ENCODE results near the gene RBM5. TPM values are rescaled to one million over a fixed set of nuclear protein-coding genes. Genes with fewer than 3 reads are reported as not detected.

The RBM5 gene
- polyA plus RNA-seq, 1 experiment: 253 TPM

DNA sequence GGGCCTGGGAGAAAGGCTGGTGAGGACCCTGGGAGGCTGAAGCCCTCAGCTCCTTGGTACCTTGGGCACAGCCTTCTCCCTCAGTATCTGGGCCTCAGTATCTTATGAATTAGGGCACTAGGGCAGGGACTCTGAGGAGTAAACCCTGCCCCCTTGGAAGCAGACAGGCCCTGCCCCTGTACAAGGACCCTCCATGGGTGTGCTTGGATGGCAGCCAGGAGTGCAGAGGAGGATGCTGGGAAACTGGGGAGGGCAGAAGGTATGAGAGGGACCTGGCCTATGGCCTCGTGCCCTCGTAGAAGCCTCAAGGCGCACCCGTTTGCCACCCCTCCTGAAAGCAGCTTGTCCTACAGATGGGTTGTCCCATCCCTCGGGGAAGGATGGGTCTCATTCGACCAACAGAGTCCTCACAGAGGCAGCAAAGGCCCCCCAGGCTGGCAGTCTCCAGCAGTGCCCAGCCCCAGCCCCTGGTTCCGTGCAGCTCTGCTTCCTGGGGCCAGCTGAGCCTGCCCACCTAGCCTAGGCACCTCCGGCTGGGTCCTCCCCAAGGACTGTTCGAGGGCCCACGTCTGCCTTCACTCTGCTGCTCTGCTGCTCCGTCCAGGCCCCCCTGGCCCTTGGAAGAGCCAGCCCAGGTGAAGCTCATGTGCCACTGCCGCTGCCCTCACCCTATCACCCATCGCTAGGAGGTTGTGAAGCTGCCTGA lies 51.2 kb downstream of the RBM5 start:
- ChIA-PET POLR2A (no interaction called here), CTCF (no interaction called here)
- no peaks in the 10 kb centered on the region for H3K9me3 ChIP-seq (ENCODE audit: control insufficient read depth, insufficient read depth, low read length)

DNA sequence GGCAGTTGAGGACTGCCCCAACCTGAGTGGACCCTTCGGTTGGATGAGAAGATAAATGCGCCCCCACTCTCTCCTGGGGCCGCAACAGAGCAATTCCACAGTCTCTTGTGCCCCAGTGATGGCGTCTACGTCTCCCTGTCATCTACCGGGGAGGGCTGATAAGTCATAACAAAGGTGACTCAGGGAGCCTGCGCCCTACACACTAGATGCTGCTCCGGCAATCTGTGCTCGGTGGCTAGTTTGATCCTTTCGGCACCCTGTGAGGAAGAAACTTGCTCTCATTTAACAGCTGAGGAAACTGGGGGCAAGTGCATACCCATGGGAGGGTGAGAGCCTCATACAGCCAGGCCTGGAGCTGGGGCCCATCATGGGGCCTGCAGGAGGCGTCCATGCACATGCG lies 52.3 kb downstream of the RBM5 start:
- Histone ChIP-seq H3K27ac (ENCODE audit: low read depth, low read length) (no peak overlapping the region), H3K27me3 (ENCODE audit: control insufficient read depth, insufficient read depth, low read length) (no peaks in the 10 kb centered on the region), H3K9me3 (ENCODE audit: control insufficient read depth, insufficient read depth, low read length) (no peaks in the 10 kb centered on the region), H3K4me3 (ENCODE audit: low read depth, low read length) (no peak overlapping the region)
- POLR2A ChIA-PET: interaction anchor here (0.6 kb wide), 1 partner anchor 9 kb away, joined by 5 read pairs; no protein-coding TSS in a partner anchor
- TF ChIP-seq, protein P1, sequence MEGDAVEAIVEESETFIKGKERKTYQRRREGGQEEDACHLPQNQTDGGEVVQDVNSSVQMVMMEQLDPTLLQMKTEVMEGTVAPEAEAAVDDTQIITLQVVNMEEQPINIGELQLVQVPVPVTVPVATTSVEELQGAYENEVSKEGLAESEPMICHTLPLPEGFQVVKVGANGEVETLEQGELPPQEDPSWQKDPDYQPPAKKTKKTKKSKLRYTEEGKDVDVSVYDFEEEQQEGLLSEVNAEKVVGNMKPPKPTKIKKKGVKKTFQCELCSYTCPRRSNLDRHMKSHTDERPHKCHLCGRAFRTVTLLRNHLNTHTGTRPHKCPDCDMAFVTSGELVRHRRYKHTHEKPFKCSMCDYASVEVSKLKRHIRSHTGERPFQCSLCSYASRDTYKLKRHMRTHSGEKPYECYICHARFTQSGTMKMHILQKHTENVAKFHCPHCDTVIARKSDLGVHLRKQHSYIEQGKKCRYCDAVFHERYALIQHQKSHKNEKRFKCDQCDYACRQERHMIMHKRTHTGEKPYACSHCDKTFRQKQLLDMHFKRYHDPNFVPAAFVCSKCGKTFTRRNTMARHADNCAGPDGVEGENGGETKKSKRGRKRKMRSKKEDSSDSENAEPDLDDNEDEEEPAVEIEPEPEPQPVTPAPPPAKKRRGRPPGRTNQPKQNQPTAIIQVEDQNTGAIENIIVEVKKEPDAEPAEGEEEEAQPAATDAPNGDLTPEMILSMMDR (IDR thresholded peaks at IDR 0.05; ENCODE audit: low read depth, low read length): no peak
- CTCF ChIA-PET: no interaction called here
- DNase-seq (ENCODE audit: low read depth, low spot score): no peak

More for the DNA sequence above, 51.2 kb downstream of the RBM5 start:
- Histone ChIP-seq H3K27ac (ENCODE audit: low read depth, low read length) (no peak overlapping the region), H3K4me3 (ENCODE audit: low read depth, low read length) (no peak overlapping the region), H3K27me3 (ENCODE audit: control insufficient read depth, insufficient read depth, low read length) (no peaks in the 10 kb centered on the region)
- TF ChIP-seq, protein P1 (IDR thresholded peaks at IDR 0.05; ENCODE audit: low read depth, low read length): no peak
- DNase-seq (ENCODE audit: low read depth, low spot score): no peak

- DNase-seq (ENCODE audit: low read depth, low spot score): no peak
- ChIA-PET CTCF (no interaction called here), POLR2A (no interaction called here)
- Histone ChIP-seq H3K4me3 (ENCODE audit: low read depth, low read length) (no peak overlapping the region), H3K27me3 (ENCODE audit: control insufficient read depth, insufficient read depth, low read length) (no peaks in the 10 kb centered on the region), H3K9me3 (ENCODE audit: control insufficient read depth, insufficient read depth, low read length) (no peaks in the 10 kb centered on the region), H3K27ac (ENCODE audit: low read depth, low read length) (no peak overlapping the region)
- TF ChIP-seq, protein P1 (IDR thresholded peaks at IDR 0.05; ENCODE audit: low read depth, low read length): no peak
Measured at GRCh38 chr3:50146316-50146901, 57.7 kb downstream of the RBM5 start.

- Histone ChIP-seq H3K9me3 (ENCODE audit: control insufficient read depth, insufficient read depth, low read length) (no peaks in the 10 kb centered on the region), H3K27ac (ENCODE audit: low read depth, low read length) (no peak overlapping the region), H3K4me3 (ENCODE audit: low read depth, low read length) (no peak overlapping the region), H3K27me3 (ENCODE audit: control insufficient read depth, insufficient read depth, low read length) (no peaks in the 10 kb centered on the region)
- TF ChIP-seq, protein P1 (IDR thresholded peaks at IDR 0.05; ENCODE audit: low read depth, low read length): no peak
- no peak for DNase-seq (ENCODE audit: low read depth, low spot score)
- POLR2A ChIA-PET: no interaction called here
- CTCF ChIA-PET: no interaction called here
Measured at GRCh38 chr3:50147016-50147415, 58.3 kb downstream of the RBM5 start.

DNA sequence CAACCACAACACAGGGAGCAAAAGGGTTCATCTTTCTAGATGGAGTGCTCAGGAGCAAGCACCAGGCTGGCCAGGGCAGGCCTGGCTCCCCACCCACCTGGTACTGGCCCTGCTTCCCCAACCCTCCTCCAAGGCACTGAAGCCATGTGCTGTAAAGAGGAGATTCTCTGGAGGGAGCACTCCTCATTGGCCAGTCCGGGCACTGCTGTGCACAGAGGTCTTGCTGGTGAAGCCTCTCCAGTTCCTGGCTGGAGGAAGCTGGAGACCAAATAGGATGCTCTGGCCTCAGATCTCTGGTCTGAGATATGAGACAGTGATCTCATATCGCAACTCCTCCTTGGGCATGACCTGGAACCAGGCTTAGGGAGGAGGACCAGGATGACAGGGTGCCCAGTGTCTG lies 58.7 kb downstream of the RBM5 start:
- H3K9me3 ChIP-seq (ENCODE audit: control insufficient read depth, insufficient read depth, low read length): no peaks in the 10 kb centered on the region
- H3K27ac ChIP-seq (ENCODE audit: low read depth, low read length): no peak overlapping the region
- ChIA-PET CTCF (no interaction called here), POLR2A (interaction anchor here (1.3 kb wide), 1 partner anchor 14 kb away, joined by 4 read pairs; no protein-coding TSS in a partner anchor)
- DNase-seq (ENCODE audit: low read depth, low spot score): no peak
- TF ChIP-seq, protein P1 (IDR thresholded peaks at IDR 0.05; ENCODE audit: low read depth, low read length): no peak
- H3K4me3 ChIP-seq (ENCODE audit: low read depth, low read length): no peak overlapping the region
- no peaks in the 10 kb centered on the region for H3K27me3 ChIP-seq (ENCODE audit: control insufficient read depth, insufficient read depth, low read length)
